NCI-H1930 (cell line): Measurements from ENCODE around the gene ERRFI1.

Source experiments
- DNase-seq, 2 experiments: peaks; one replicate each; lab custom pipeline; 2025; lab: John Stamatoyannopoulos, UW

Gene ERRFI1

DNA sequence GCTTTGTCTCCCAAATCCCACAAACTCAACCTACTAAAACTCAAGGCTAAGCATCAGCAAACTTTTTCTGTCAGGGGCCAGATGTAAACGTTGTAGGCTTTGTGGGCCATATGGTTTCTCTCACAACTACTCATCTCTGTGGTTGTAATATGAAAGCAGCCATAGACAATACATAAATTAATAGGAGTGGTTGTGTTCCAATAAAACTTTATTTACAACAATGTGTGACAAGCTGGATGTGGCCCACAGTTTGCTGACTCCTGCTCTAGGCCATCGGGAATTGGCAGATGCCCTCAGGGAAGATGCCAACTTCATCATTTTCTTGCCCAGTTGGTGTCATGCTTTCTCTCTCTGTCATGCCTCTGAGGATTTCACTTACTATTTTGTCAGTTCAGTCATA, 17.5 kb upstream of the ERRFI1 start:
- no peak for DNase-seq

DNA sequence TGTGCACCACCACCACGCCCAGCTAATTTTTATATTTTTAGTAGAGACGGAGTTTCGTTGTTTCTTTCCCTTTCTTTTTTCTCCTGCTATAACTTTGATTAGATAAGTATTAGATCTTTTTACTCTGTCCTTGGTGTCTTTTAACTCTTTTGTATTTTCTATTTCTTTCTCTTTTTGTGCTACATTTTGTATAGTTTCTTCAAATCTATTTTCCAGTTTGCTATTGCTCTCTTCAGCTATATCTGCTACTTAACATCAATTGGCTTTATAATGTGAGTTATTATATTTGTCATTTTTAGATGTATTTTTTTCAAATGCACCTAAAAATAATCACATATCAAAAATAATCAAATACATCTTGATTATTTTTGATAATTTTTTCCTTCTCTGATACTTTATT, 16.0 kb upstream of the ERRFI1 start:
- no peak for DNase-seq

DNA sequence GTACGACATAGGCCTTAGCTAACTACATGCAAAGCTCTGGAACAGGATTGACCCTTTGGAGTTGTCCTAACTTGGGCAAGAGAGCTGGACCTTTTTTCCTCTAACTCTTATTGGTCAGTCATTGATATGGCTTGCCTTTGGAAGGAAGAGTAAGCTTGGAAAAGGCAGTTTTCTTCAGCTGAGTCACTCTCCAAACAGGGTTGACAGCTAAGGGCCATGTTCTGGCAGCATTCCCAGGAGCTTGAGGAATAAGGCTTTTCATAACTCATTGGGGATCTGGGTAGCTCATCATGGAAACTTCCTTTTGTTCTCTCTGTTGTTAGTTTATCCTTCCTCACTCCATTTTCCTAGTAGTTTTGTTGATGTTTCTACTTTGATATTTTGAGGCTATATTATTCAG, 14.5 kb upstream of the ERRFI1 start:
- no peak for DNase-seq

DNA sequence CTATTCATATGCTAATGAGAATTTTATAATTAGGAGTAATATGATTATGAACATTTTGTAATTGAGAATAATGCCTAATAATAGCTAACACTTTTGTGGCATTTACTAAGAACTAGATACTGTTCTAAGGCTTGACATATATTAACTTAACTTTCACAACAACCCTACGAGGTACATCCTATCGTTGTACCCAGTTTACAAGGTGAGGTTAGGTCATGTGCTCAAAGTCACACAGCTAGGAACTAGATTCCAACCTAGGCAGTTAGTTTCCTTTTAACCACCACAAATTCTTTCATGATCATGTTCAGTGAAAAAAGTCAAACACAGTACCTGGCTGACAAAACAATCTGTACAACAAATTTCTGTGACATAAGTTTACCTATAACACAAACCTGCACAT, 13.0 kb upstream of the ERRFI1 start:
- DNase-seq: no peak

DNA sequence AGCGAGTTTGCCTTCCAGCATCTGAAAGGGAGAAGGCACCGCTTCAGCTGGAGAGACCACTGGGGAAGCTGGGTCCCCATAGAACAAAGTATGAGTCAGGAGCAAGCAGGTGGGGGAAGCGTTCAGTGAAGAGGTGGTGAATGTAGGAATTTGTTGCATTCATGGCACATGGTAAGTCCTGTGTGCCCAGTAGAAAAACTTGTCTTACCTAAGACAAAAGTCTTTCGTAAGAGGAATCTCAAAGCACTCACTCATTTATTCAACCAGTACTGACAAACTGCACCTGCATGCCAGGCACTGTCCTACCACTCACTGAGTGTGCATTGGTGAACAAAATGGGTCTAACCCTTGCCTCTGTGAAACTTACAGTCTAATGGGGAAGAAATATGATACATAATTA, 9.2 kb upstream of the ERRFI1 start:
- no peak for DNase-seq

DNA sequence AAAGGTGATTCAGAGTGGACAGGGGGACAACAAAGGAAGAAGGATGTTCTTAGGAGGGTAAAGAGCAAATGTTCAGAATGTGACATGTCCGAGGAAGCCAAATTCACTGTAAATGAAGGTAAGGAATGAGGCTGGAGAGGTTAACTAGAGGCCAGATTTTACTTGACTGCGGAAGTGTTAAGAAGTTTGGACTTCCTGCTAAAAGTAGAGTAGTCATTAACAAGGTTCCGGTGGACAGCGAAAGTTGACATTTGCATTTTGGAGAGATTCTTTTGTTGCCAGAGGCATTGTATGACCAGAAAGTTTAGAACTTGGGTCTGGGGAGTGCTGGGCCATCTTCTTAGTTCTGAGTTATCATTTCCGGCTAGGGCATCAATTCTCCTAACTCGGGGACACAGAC, 7.2 kb upstream of the ERRFI1 start:
- DNase-seq: no peak

DNA sequence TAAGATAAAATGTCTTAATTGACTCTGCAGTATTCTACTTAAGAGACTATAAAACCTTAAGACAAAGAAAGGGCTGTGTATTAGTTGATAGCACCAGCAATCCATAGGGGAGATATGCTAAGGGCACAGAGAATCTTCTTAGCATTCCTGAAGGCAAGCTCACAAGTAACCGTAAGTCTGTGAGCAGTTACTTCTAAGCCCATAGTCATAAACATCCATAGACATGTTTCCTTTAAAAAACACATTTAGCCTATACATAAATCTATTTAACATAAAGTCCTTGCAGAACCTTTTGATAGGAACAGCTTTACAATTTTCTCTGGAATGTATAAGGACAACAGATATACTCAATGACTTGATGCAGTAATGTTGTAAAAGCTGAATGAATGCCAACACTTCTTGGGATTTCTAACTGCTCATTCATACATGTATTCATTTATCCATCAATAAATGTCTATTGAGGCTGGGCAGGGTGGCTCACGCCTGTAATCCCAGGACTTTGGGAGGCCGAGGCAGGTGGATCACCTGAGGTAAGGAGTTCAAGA, 6.3 kb upstream of the ERRFI1 start:
- DNase-seq: no peak

DNA sequence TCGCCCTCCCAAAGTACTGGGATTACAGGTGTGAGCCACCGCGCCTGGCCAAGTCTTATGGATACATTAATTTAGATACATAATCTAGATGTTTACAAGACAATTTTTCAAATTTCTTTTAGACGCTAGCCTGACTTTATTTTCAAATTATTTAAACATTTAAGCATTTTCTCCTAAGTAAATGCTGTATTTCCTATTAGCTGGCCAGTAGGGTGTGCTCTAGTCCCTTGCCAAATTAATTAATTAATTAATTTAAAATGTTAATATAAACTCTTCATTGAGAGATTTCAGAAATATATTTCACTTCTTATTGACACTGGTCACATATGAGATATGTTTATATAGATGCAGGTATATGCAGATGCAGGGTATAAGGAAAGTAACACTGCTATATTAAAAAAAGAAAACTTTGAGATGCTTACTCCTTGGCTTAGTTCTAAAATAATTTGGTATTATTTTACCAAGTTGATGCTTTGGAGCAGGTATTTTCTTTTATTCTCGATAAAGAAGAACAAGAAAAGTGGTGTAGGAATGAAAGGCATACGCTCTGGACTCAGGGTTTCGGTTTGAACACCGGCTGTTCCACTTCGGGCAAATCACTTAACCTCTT, 5.2 kb upstream of the ERRFI1 start:
- no peak for DNase-seq

DNA sequence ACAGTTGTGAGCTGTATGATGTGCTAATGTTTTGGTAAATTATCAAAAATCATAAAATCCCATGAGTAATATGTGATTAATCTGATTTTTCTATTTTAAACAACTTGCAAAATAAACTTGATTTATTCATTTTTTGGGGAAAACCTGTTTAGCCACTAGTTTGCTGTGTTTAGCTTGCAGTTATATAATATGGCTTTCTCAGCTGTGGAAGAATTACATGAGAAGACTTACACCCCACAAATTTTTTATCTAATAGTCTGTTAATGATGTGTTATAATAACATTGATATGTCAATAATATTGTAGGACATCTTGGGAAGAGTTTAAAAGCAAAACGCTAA, 2.4 kb upstream of the ERRFI1 start:
- no peak for DNase-seq

DNA sequence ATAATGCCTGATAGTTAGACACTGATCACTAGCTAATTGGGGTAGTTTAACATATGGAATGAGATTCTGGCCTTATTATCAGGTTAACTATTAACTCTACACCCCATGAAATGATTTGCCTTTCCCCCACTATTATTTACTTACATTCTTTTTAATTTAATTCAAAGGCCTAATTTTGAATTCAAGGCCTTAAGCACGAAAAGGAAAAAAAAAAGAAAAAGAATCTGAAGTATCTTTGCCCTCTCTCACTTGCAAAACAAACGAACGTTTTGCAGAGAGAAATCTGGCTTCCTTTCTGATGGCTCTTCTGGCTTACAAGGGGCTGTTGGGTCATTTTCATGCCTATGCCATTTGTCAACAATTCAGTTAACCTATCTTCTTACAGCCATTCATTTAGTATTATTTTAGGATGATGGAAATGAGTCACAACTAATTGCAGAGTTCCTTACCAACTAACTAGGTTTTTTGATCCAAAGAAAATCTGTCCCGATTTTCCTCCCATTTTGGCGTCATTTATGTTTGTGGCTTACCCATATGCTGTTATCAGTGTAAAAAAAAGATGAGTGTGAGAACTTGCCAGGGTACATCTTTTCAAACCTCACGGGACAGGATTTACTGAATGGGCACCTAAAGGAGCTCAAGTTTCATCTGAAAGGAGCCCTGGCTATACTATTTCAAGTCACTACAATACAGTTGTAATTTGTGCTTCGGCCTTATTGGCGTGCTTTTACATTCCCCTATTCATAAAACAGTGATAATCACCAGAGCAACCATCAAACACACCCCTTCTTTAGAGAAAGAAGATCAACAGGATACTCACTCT, 1.9 kb upstream of the ERRFI1 start:
- DNase-seq: no peak

DNA sequence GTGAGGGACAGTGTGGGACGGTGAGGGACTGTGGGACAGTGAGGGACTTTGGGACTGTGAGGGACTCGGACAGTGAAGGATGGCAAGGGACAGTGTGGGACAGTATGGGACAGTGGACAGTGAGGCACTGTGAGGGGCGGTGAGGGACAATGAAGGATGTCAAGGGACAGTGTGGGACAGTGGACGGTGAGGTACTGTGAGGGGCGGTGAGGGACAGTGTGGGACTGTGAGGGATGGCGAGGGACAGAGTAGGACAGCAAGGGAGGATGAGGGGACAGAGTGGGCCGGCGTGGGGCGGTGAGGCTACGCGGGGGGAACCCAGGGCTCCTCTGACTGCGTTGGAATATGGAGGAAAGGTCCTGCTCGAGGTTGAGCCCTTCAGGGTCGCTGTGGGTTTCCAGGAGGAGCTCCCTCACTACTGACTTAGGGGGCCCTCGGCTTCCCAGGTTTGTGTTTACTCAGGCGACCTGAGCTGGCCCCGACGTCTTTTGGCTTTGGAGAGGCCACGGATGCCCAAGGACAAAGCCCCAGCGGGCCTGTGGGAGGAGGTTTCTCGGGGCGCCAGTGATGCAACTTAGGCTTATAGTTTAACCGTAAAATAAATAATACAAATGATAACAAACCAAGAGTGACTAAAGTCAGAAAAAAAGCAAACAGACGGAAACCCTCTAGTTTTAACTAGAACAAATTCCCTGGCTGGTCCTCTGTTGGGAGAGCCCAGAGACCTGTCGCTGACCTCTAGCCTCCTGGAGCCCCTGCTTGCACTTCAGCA, 1.1 kb upstream of the ERRFI1 start:
- no peak for DNase-seq

DNA sequence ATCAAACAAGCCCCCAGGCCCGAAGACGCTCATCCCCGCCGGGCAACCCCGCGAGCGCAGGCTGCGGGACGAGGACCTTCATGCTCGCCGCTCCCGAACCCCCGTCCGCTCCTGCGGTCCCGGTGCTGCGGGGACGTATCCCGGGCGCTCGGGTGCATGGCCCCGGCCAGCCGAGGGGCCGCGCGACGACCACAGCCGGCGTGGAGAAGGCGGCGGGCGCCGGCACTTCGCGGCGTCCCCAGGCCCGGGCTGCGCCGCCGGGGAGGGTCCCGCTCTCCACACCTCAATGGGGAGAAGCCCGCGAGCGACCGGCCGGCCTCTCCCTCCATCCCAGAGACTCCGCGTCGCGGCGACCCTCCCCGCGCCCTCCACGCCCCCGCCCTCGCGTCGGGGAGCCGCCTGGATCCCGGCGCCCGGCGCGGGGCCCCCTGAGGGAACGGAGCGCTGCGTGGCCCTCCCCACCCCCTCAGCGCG, 401 bp downstream of the ERRFI1 start:
- no peak for DNase-seq

DNA sequence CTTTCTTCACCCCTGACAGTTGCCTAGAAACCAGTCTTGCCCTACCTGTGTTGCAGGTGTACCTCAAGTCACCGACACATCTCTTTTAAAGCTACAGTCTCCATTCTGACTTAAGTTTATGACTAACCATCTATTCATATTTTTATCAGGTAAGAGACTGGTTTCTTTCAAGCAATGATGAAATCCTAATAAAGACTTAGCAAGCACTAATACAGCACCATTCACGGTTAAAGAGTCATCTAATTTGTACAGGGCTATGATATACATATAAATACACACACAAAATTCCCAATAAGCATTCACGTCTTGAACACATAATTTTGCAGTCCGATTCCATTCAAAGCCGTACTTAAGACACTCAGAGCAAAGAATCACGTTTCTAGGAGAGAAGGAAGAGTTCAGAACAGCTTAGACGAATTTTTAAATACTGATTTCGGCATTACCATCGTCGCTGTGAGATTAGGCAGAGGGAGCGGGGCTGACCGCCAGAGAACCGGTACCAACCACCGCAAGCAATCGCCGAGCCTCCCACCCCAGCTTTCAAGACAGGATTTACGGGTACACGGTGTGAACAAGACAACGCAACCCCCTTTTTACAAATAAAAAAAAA, 943 bp downstream of the ERRFI1 start:
- DNase-seq: no peak

DNA sequence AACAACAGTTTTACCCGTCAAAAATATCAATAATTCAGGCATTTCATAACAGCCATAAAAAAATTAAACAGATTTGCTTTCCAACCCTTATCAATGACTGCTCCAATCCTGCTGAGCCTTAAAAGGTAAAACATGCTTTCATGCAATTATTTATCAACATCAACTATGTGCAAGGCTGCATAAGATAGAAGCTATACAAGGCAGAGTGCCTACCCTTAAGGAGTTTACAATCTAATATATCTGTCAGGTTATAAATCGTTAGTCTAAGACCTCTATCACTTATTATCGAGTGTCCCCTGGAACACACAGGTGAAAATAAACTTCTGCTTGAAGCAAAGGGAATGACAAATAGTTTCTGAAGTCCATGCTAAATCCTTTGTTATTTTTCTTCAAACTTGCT, 1.8 kb downstream of the ERRFI1 start:
- no peak for DNase-seq

DNA sequence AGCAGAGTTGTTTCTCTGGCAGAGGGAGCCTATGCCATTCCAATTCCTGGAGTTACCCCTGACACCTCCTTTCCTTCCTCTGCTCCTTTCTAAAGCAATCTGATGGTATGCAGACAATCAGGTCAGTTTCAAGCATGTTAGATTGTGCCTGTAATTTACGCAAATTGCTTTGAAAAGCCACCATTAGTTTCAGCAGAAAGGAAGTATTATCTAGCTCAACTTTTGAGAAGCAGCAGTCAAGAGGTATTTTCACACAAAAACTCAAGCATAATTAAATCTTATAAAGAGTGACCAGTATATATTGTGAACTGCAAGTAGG, 2.2 kb downstream of the ERRFI1 start:
- no peak for DNase-seq

DNA sequence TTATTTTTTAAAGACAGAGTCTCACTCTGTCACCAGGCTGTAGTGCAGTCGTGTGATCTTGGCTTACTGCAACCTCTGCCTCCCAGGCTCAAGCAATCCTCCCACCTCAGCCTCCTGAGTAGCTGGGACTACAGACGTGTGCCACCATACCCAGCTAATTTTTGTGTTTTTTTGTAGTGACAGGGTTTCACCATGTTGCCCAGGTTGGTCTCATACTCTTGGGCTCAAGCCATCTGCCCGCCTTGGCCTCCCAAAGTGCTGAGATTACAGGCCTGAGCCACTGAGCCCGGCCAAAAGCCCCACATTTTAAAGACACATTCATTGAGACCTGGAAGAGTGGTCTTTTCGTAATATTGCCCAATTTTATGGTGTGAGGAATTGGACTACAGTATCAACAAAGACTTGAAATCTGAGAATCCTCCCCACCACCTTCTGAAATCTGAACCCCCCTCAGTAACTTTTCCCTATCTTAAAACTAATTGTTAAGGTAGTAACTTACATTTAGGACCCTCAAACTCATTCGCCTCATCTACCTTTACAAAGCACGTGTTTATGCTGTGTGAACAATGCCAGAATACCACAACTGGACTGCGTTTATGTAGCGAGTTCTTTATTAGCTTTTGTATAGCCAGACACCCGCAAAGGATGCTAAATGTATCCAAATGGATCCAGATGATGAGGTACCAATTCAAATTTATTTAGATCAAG, 2.7 kb downstream of the ERRFI1 start:
- DNase-seq: no peak

DNA sequence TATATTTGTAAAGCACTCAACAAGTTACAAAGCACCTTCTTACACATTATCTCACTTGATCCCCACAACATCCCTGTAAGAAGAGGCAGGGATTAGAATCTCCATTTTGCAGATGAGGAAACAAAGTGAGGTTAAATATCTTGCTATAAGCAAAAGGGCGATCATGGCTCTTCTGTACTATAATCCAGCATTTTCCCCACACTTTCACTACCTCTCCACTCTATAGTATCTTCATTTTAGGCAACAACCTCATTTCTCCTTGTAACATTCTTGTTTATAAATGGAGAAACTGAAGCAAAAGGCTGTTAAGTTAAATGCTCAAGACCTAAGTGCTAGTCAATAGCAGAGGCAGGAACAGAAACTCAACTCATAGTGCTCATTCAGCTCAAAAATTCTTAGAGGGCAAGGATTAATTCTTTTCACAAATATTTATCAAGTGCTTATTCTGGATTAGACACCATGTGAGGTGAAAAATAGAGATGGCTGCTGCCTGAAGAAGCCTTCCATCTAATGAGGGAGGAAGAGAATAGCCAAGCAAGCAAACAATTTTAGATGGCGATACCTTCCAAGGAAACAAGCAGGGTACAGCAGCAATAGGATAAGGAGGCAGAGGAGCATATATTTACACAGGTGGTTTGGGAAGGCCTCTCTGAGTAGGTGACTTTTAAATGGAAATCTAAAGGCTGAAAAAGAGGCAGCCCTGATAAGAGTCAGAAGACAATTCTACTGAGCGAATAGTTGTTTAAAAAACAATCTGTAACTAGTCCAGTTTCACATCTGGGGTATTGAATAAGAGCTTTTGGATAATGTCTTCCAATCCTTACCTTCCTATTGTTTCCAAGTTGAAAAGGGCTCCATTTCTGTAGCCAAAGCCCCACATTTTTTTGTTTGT, 3.5 kb downstream of the ERRFI1 start:
- no peak for DNase-seq

DNA sequence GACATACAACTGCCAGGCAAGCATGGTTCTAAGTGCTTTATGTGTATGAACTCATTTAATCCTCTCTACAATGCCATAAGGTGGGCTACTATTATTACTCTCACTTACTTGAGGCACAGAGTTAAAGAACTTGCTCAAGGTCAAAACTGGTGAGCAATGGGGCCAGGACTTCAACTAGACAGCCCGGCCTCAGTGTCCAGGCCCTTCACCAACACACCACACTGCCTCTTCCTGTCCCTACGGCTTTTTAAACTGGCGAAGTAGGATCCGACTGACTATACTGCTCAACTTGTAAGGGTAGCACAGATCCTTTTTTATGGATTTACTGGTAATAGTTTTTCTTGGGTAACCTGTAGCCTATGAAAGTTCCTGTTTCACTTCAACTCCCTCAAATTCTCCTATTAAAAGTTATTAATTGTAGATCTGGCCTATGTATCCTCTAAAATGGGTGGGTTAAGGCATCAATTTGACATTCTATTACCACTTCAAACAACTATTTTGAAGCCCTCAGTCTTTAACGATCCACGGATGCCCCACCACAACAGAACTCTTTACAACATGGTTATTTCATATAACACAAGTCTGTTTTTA, 4.3 kb downstream of the ERRFI1 start:
- DNase-seq: no peak

DNA sequence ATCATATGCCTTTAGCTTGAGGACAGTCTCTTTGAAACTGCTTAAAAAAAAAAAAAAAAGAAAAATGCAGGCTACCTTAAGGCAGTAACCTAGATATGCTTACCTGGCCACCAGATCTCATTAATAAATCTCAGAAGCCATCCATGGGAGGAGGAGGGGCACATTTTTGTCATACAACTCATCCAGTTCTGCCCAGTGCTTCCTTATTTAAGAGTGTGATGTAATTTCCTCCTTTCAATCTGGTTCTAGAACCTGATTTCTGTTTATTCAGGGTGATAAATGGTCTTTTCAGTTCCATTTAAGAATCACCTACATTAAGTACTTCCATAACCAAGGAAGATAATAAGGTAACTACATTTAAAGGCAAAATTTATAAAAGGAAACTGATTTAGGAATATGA, 6.1 kb downstream of the ERRFI1 start:
- DNase-seq: no peak

DNA sequence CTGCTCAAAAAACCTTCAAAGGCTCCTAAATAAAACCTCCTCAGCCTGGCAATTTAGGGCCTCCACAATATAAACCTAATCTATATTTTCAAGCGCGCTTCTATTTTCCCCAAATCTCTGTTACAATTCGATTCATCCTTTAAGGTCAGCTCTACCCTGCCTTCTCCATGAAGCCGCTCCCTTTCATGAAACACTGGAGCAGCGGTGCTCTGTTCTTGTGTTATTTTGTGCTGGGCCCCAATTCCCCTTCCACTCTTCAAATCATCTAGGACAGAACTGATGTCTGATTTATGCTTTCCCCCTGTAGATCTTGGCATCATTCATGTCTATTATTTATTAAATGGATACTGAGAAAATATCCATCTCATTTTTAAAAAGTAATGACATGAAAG, 6.9 kb downstream of the ERRFI1 start:
- no peak for DNase-seq
